DND-41 (cell line): ENCODE measurements around the gene EXOC4.

Experiments
- CTCF ChIP-seq: IDR thresholded peaks from 2 replicates; pipeline ENCODE4 v1.5.1; 2012; ENCODE audit warnings: borderline replicate concordance, low read length, moderate library complexity, mild to moderate bottlenecking; ENCODE audit not compliant: poor library complexity, severe bottlenecking; ENCODE audit errors: extremely low read depth
- EZH2 ChIP-seq: IDR thresholded peaks from 3 replicates; pipeline ENCODE4 v1.6.1; 2012; ENCODE audit warnings: borderline replicate concordance, low read depth, mild to moderate bottlenecking, moderate library complexity, low read length, inconsistent platforms; ENCODE audit not compliant: severe bottlenecking

- TF ChIP-seq CTCF (no peak), EZH2 (no peak)
Observed at GRCh38 chr7:133458688-133459087, 205.8 kb downstream of the EXOC4 start.
